ENCODE measurements around the gene CNTRL. TPM values are rescaled to one million over a fixed set of nuclear protein-coding genes. Genes with fewer than 3 reads are reported as not detected.

Gene CNTRL
- total and polyA plus RNA-seq, 2 donors (not counting 1 experiment from before 2014, with no cell fraction given), result 3.8 to 6.8 TPM

DNA sequence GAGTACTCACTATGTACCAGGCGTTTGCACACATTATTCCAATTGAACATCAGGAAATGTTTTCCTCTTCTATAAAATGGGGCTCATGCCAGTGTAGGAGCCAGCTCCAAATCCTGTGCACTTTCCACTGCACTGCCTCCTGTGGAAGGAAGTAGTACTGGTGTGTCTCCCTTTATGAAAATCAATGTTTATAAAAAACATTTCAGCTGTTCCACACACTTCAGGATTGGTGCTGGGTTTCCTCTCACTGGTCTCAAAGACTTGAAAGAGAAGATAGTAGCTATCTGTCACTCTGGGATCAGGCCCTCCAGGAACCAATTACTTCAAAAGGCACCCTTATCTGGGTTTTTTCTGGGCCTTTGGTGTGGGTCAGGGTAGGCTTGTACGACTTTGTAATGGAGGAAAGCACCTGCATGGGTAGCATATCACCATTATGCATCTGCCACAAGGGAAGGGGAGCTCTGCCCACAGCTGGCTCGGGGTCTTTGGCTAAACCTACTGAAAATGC, 94.4 kb downstream of the CNTRL start:
- H3K4me1 ChIP-seq (ENCODE audit: control insufficient read depth, extremely low read depth, insufficient read depth, low read length), result no peaks in the 10 kb centered on the region
- H3K79me2 ChIP-seq (ENCODE audit: control insufficient read depth, insufficient read depth, low read length), result no peaks in the 10 kb centered on the region
- no peak overlapping the region for H3K27ac ChIP-seq (ENCODE audit: insufficient read depth, low read length)
- H2AFZ ChIP-seq (ENCODE audit: low read length), result no peak overlapping the region
- no peak overlapping the region for H3K9ac ChIP-seq (ENCODE audit: insufficient read depth, low read length)
- no peak overlapping the region for H3K4me3 ChIP-seq (replicated peaks in 1 of 4; ENCODE audit: control extremely low read depth in 1 of 4, insufficient read depth in 1 of 4, low read depth in 3 of 4, low read length in 4 of 4)
- H3K27me3 ChIP-seq (ENCODE audit: control insufficient read depth, insufficient read depth, low read length), result no peaks in the 10 kb centered on the region
- DNase-seq (ENCODE audit: low read depth in 2 of 2), result peak in 1 of 2 donors; percentile 20
- peaks cover 4% of the 10 kb centered on the region for H3K36me3 ChIP-seq (ENCODE audit: control insufficient read depth, insufficient read depth, low read length)
- H3K4me2 ChIP-seq (ENCODE audit: extremely low read depth, insufficient read depth, low read length), result no peak overlapping the region
- H4K20me1 ChIP-seq (ENCODE audit: control insufficient read depth, extremely low read depth, insufficient read depth, low read length), result no peaks in the 10 kb centered on the region
- no peaks in the 10 kb centered on the region for H3K9me3 ChIP-seq (ENCODE audit: control insufficient read depth, insufficient read depth, low read depth, low read length)
- TF ChIP-seq EZH2 (IDR thresholded peaks at IDR 0.05; ENCODE audit: low read length, missing control alignments), result no peak
- TF ChIP-seq CTCF (conservative IDR thresholded peaks at IDR 0.05 in 1 of 2, IDR thresholded peaks at IDR 0.05 in 1 of 2; ENCODE audit: low read depth in 1 of 2, low read length in 2 of 2), result peak; percentile 42 to 58

DNA sequence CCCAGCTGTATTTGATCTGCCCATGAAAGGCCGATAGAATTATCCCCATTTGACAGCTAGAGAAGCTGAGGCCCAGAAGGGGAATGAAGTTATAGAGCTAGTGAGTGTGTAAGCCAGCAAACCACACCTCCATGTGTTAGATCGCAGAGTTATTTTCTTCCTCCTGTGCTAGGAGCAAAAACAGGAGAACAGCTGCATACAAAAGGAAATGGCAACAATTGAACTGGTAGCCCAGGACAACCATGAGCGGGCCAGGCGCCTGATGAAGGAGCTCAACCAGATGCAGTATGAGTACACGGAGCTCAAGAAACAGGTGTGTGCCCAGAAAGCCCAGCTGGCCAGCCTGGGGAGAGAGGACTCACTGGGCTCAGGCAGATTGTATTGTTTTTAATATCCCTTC, 96.5 kb downstream of the CNTRL start:
- no peak overlapping the region for H2AFZ ChIP-seq (ENCODE audit: low read length)
- H3K4me1 ChIP-seq (ENCODE audit: control insufficient read depth, extremely low read depth, insufficient read depth, low read length), result no peaks in the 10 kb centered on the region
- peaks cover 4% of the 10 kb centered on the region for H3K36me3 ChIP-seq (ENCODE audit: control insufficient read depth, insufficient read depth, low read length)
- no peak overlapping the region for H3K9ac ChIP-seq (ENCODE audit: insufficient read depth, low read length)
- H4K20me1 ChIP-seq (ENCODE audit: control insufficient read depth, extremely low read depth, insufficient read depth, low read length), result no peaks in the 10 kb centered on the region
- H3K4me2 ChIP-seq (ENCODE audit: extremely low read depth, insufficient read depth, low read length), result no peak overlapping the region
- TF ChIP-seq CTCF (conservative IDR thresholded peaks at IDR 0.05 in 1 of 2, IDR thresholded peaks at IDR 0.05 in 1 of 2; ENCODE audit: low read depth in 1 of 2, low read length in 2 of 2) (no peak), EZH2 (IDR thresholded peaks at IDR 0.05; ENCODE audit: low read length, missing control alignments) (no peak)
- no peak overlapping the region for H3K27ac ChIP-seq (ENCODE audit: insufficient read depth, low read length)
- H3K27me3 ChIP-seq (ENCODE audit: control insufficient read depth, insufficient read depth, low read length), result no peaks in the 10 kb centered on the region
- DNase-seq (ENCODE audit: low read depth in 2 of 2), result no peak
- no peak overlapping the region for H3K4me3 ChIP-seq (replicated peaks in 1 of 4; ENCODE audit: control extremely low read depth in 1 of 4, insufficient read depth in 1 of 4, low read depth in 3 of 4, low read length in 4 of 4)
- H3K79me2 ChIP-seq (ENCODE audit: control insufficient read depth, insufficient read depth, low read length), result no peaks in the 10 kb centered on the region
- no peaks in the 10 kb centered on the region for H3K9me3 ChIP-seq (ENCODE audit: control insufficient read depth, insufficient read depth, low read depth, low read length)

- Histone ChIP-seq H4K20me1 (ENCODE audit: control insufficient read depth, extremely low read depth, insufficient read depth, low read length) (no peaks in the 10 kb centered on the region), H3K4me1 (ENCODE audit: control insufficient read depth, extremely low read depth, insufficient read depth, low read length) (no peaks in the 10 kb centered on the region), H3K27ac (ENCODE audit: insufficient read depth, low read length) (no peak overlapping the region), H3K4me3 (replicated peaks in 1 of 4; ENCODE audit: control extremely low read depth in 1 of 4, insufficient read depth in 1 of 4, low read depth in 3 of 4, low read length in 4 of 4) (no peak overlapping the region), H2AFZ (ENCODE audit: low read length) (no peak overlapping the region), H3K27me3 (ENCODE audit: control insufficient read depth, insufficient read depth, low read length) (no peaks in the 10 kb centered on the region), H3K79me2 (ENCODE audit: control insufficient read depth, insufficient read depth, low read length) (no peaks in the 10 kb centered on the region), H3K36me3 (ENCODE audit: control insufficient read depth, insufficient read depth, low read length) (peaks cover 4% of the 10 kb centered on the region), H3K4me2 (ENCODE audit: extremely low read depth, insufficient read depth, low read length) (no peak overlapping the region), H3K9ac (ENCODE audit: insufficient read depth, low read length) (no peak overlapping the region), H3K9me3 (ENCODE audit: control insufficient read depth, insufficient read depth, low read depth, low read length) (no peaks in the 10 kb centered on the region)
- no peak for DNase-seq (ENCODE audit: low read depth in 2 of 2)
- TF ChIP-seq EZH2 (IDR thresholded peaks at IDR 0.05; ENCODE audit: low read length, missing control alignments) (no peak), CTCF (conservative IDR thresholded peaks at IDR 0.05 in 1 of 2, IDR thresholded peaks at IDR 0.05 in 1 of 2; ENCODE audit: low read depth in 1 of 2, low read length in 2 of 2) (no peak)
Measured at GRCh38 chr9:121172726-121173487, 98.2 kb downstream of the CNTRL start.
